RCC 7860 (cell line): ENCODE measurements around the gene KDM4C.
A peak's percentile ranks its signal among the peaks of the same experiment; 100 is the strongest.
"Not testable (repeated sequence)": the region's sequence is repeated elsewhere in the genome, so short reads cannot be mapped to it uniquely, and the experiment has no call there.

Experiments used
- DNase-seq: peaks from one replicate; pipeline ENCODE4 v3.0.0-alpha.2; 2015; ENCODE audit warnings: low spot score
- FAIRE-seq: peaks from 2 replicates; lab custom pipeline; 2012; peaks lifted over from hg19 to GRCh38; lab: Jason Lieb, UNC

KDM4C gene

GRCh38 chr9:7180247-7180646 is 422.5 kb downstream of the KDM4C start:
- no peak for DNase-seq
- no peak for FAIRE-seq

GRCh38 chr9:7183139-7183538 is 425.4 kb downstream of the KDM4C start:
- not testable (repeated sequence) for FAIRE-seq, DNase-seq

- DNase-seq (peak; percentile 66), FAIRE-seq (no peak)
Measured at GRCh38 chr9:7185612-7186011, 427.8 kb downstream of the KDM4C start.

- FAIRE-seq (no peak), DNase-seq (no peak)
Measured at GRCh38 chr9:7186175-7186574, 428.4 kb downstream of the KDM4C start.

GRCh38 chr9:7192266-7192665 is 434.5 kb downstream of the KDM4C start:
- no peak for FAIRE-seq

GRCh38 chr9:7195526-7195925 is 437.8 kb downstream of the KDM4C start:
- DNase-seq, result no peak
- FAIRE-seq, result no peak

More at GRCh38 chr9:7192266-7192665, 434.5 kb downstream of the KDM4C start:
- DNase-seq, result no peak

- FAIRE-seq, result no peak
- DNase-seq, result no peak
Measured at GRCh38 chr9:7196467-7196866, 438.7 kb downstream of the KDM4C start.

- FAIRE-seq (no peak), DNase-seq (no peak)
Measured at GRCh38 chr9:7201196-7201595, 443.4 kb downstream of the KDM4C start.

GRCh38 chr9:7205806-7206205 is 448.0 kb downstream of the KDM4C start:
- FAIRE-seq, result no peak

GRCh38 chr9:7206221-7206758 is 448.5 kb downstream of the KDM4C start:
- FAIRE-seq (no peak), DNase-seq (no peak)

More at GRCh38 chr9:7205806-7206205, 448.0 kb downstream of the KDM4C start:
- DNase-seq, result no peak

- FAIRE-seq, result no peak
Measured at GRCh38 chr9:7209016-7209715, 451.4 kb downstream of the KDM4C start.

GRCh38 chr9:7209990-7210389 is 452.2 kb downstream of the KDM4C start:
- FAIRE-seq, result no peak

More at GRCh38 chr9:7209016-7209715, 451.4 kb downstream of the KDM4C start:
- DNase-seq, result no peak

GRCh38 chr9:7210854-7211637 is 453.3 kb downstream of the KDM4C start:
- no peak for FAIRE-seq
- no peak for DNase-seq

More at GRCh38 chr9:7209990-7210389, 452.2 kb downstream of the KDM4C start:
- no peak for DNase-seq

- FAIRE-seq, result no peak
Measured at GRCh38 chr9:7211657-7212056, 453.9 kb downstream of the KDM4C start.

GRCh38 chr9:7212101-7212500 is 454.3 kb downstream of the KDM4C start:
- no peak for FAIRE-seq
- no peak for DNase-seq

More at GRCh38 chr9:7211657-7212056, 453.9 kb downstream of the KDM4C start:
- DNase-seq, result no peak

- DNase-seq (peak; percentile 12), FAIRE-seq (no peak)
Measured at GRCh38 chr9:7216004-7216841, 458.4 kb downstream of the KDM4C start.

- FAIRE-seq (no peak), DNase-seq (no peak)
Measured at GRCh38 chr9:7223981-7224380, 466.2 kb downstream of the KDM4C start.
